ENCODE data around the gene YIPF2. TPM values are rescaled to one million over a fixed set of nuclear protein-coding genes. Genes with fewer than 3 reads are reported as not detected.
"Not testable (repeated sequence)": the region's sequence is repeated elsewhere in the genome, so short reads cannot be mapped to it uniquely, and the experiment has no call there.

YIPF2 gene
- total RNA-seq, 4 donors from 2014 or later, result 40.5 to 100 (median 71.0) TPM

DNA sequence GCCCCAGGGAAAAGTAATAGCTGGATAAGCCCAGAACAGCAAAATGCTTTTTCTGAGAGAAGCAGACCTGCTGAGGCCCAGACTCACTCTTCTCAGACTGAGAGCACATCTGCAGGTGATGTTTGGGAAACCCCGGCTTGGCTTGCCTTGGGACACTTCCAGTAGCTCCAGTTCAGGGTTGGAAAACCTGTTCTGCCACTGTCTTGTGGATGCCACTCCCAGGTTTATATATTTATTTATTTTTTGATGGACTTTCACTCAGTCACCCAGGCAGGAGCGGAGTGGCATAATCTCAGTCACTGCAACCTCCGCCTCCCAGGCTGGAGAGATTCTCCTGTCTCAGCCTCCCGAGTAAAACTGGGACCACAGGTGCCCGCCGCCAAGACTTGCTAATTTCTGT, 24.4 kb upstream of the YIPF2 start:
- no peak overlapping the region for H3K27ac ChIP-seq
- H3K9me3 ChIP-seq, result no peaks in the 10 kb centered on the region
- no peak for DNase-seq
- TF ChIP-seq, protein P1, sequence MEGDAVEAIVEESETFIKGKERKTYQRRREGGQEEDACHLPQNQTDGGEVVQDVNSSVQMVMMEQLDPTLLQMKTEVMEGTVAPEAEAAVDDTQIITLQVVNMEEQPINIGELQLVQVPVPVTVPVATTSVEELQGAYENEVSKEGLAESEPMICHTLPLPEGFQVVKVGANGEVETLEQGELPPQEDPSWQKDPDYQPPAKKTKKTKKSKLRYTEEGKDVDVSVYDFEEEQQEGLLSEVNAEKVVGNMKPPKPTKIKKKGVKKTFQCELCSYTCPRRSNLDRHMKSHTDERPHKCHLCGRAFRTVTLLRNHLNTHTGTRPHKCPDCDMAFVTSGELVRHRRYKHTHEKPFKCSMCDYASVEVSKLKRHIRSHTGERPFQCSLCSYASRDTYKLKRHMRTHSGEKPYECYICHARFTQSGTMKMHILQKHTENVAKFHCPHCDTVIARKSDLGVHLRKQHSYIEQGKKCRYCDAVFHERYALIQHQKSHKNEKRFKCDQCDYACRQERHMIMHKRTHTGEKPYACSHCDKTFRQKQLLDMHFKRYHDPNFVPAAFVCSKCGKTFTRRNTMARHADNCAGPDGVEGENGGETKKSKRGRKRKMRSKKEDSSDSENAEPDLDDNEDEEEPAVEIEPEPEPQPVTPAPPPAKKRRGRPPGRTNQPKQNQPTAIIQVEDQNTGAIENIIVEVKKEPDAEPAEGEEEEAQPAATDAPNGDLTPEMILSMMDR (IDR thresholded peaks at IDR 0.05), result no peak
- no peak for TF ChIP-seq POLR2A (IDR thresholded peaks at IDR 0.05)
- H3K4me3 ChIP-seq, result no peak overlapping the region
- H3K27me3 ChIP-seq, result no peaks in the 10 kb centered on the region
- no peaks in the 10 kb centered on the region for H3K4me1 ChIP-seq
- intact Hi-C loops (cut with DNase I; ENCODE audit: low total_unique reads), result no loop called here
- H3K36me3 ChIP-seq, result no peaks in the 10 kb centered on the region

DNA sequence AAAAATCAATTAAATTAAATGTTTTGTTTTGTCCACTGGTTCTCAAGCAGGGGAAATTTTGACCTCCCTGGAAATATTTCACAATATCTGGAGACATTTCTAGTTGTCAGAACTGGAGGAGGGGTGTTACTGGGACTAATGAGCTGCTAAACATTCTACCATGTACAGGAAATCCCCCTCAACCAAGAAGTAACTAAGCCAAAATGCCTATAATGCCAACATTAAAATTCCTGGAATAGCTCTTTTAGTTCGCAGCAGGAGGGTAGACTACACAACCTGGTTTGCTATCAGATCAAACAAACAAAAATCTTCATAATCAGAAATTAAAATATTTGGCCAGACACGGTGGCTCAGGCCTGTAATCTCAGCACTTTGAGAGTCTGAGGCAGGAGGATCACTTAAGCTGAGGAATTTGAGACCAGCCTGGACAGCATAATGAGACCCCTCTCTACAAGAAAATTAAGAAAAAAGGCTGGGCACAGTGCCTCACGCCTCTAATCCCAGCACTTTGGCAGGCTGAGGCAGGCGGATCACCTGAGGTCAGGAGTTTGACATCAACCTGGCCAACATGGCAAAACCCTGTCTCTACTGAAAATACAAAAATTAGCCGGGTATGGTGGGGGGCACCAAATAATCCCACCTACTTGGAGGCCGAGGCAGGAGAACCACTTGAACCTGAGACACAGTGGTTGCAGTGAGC, 18.7 kb upstream of the YIPF2 start:
- H3K9me3 ChIP-seq, result no peaks in the 10 kb centered on the region
- intact Hi-C loops (cut with DNase I; ENCODE audit: low total_unique reads), result no loop called here
- H3K27ac ChIP-seq, result no peak overlapping the region
- H3K4me3 ChIP-seq, result no peak overlapping the region
- no peak for TF ChIP-seq POLR2A (IDR thresholded peaks at IDR 0.05)
- TF ChIP-seq, protein P1 (IDR thresholded peaks at IDR 0.05), result no peak
- DNase-seq, result no peak
- H3K27me3 ChIP-seq, result no peaks in the 10 kb centered on the region
- no peaks in the 10 kb centered on the region for H3K36me3 ChIP-seq
- no peaks in the 10 kb centered on the region for H3K4me1 ChIP-seq

DNA sequence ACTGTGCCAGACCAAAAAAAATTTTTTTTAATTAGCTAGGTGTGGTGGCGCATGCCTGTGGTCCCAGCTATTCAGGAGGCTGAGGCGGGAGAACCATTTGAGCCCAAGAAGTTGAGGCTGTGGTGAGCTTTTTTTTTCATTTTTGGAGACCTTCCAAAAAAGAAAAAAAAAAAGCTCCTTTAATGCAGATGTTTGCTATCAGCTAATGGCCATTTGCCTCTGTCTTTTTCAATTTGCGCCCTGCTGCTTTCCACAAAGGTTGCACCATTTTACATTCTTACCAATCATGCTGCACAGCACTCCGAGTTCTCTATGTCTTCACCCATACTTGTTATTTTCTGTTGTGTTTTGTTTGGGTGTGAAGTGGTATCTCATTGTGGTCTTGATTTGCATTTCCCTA, 16.8 kb upstream of the YIPF2 start:
- intact Hi-C loops (cut with DNase I; ENCODE audit: low total_unique reads), result no loop called here

DNA sequence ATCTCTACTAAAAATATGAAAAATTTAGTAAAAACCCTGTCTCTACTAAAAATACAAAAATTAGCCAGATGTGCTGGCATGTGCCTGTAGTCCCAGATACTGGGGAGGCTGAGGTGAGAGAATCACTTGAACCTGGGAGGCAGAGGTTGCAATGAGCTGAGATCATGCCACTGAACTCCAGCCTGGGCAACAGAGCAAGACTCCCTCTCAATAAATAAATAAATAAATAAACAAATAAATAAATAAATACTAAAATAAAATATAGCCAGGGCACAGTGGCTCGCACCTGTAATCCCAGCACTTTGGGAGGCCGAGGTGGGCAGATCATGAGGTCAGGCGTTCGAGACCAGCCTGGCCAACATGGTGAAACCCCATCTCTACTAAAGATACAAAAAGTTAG, 15.0 kb upstream of the YIPF2 start:
- H3K27me3 ChIP-seq; H3K4me1 ChIP-seq; intact Hi-C loops (cut with DNase I; ENCODE audit: low total_unique reads); H3K9me3 ChIP-seq; H3K36me3 ChIP-seq; H3K27ac ChIP-seq; DNase-seq; H3K4me3 ChIP-seq: not testable (repeated sequence)

More for the DNA sequence above, 16.8 kb upstream of the YIPF2 start:
- no peaks in the 10 kb centered on the region for H3K36me3 ChIP-seq
- no peaks in the 10 kb centered on the region for H3K9me3 ChIP-seq
- no peaks in the 10 kb centered on the region for H3K27me3 ChIP-seq
- no peak overlapping the region for H3K4me3 ChIP-seq
- H3K4me1 ChIP-seq, result no peaks in the 10 kb centered on the region
- no peak for DNase-seq
- TF ChIP-seq POLR2A (IDR thresholded peaks at IDR 0.05), result no peak
- TF ChIP-seq, protein P1 (IDR thresholded peaks at IDR 0.05), result no peak
- H3K27ac ChIP-seq, result no peak overlapping the region

DNA sequence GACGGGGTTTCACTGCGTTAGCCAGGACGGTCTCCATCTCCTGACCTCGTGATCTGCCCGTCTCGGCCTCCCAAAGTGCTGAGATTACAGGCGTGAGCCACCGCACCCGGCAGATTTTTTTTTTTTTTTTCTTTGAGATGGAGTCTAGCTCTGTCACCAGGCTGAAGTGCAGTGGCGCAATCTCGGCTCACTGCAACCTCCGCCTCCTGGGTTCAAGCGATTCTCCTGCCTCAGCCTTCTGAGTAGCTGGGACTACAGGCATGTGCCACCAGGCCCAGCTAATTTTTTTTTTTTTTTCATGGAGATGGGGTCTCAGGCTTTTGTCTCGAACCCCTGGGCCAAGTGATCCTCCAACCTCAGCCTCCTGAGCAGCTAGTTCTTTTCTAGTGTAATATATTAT, 13.2 kb upstream of the YIPF2 start:
- H3K27me3 ChIP-seq; H3K9me3 ChIP-seq; intact Hi-C loops (cut with DNase I; ENCODE audit: low total_unique reads); H3K4me1 ChIP-seq; H3K27ac ChIP-seq; DNase-seq; H3K36me3 ChIP-seq; H3K4me3 ChIP-seq: not testable (repeated sequence)

DNA sequence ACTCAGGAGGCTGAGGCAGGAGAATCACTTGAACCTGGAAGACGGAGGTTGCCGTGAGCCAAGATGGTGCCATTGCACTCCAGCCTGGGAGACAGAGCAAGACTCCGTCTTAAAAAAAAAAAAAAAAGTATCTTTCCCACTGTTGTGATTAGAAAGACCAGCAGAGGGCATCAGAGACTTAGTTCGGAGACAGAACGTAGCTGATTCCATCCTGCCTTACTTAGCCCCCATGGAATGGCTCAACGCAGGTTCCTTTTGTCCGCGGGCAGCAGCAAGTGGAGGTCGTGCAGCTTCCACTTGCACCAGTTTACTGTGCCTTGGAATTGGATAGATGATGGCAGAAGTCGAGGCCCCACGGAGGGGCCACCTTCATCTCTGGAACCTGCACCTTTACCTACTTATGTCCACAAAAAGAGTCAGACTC, 8.2 kb upstream of the YIPF2 start:
- DNase-seq, result peak in 1 of 2 donors; percentile 67
- intact Hi-C loops (cut with DNase I; ENCODE audit: low total_unique reads), result no loop called here
- no peaks in the 10 kb centered on the region for H3K9me3 ChIP-seq
- peak overlapping the region in 1 of 2 donors; percentile 2 for H3K4me3 ChIP-seq
- no peaks in the 10 kb centered on the region for H3K4me1 ChIP-seq
- no peak for TF ChIP-seq POLR2A (IDR thresholded peaks at IDR 0.05)
- TF ChIP-seq, protein P1 (IDR thresholded peaks at IDR 0.05), result peak; percentile 64 to 75 (median 70)
- peak overlapping the region; percentile 53 to 64 for H3K27ac ChIP-seq
- no peaks in the 10 kb centered on the region for H3K27me3 ChIP-seq
- no peaks in the 10 kb centered on the region for H3K36me3 ChIP-seq
